ENCODE measurements around the gene AGTRAP.

- TF ChIP-seq YY1 (IDR thresholded peaks at IDR 0.05; ENCODE audit: insufficient read depth, insufficient read length): no peak
- no peak for TF ChIP-seq SUZ12 (IDR thresholded peaks at IDR 0.05; ENCODE audit: extremely low read depth, insufficient read depth, insufficient read length)
- TF ChIP-seq ZNF274 (IDR thresholded peaks at IDR 0.05; ENCODE audit: low read depth, low read length): no peak
Observed at GRCh38 chr1:11767922-11768704, 32.2 kb downstream of the AGTRAP start.
